Peyer's patch (tissue), 4 donors: ENCODE measurements around the gene RPGRIP1.

Experiments used
- POLR2A ChIP-seq, 2 donors: fragments of 450-650 bp; IDR thresholded peaks; one replicate each; pipeline ENCODE4 v1.5.1; 2017; ENCODE audit warnings: antibody characterized with exemption in 2 of 2, mild to moderate bottlenecking in 2 of 2, moderate library complexity in 2 of 2
- TF ChIP-seq, protein P1 (sequence below), 6 experiments: fragments of 450-650 bp in 4 of 6; fragments of 200-600 bp in 2 of 6; sonication (generic) in 1 of 6; IDR thresholded peaks; one replicate each; pipeline ENCODE4 v1.5.1; 2017 to 2019; ENCODE audit warnings: antibody characterized with exemption in 6 of 6, mild to moderate bottlenecking in 3 of 6, moderate library complexity in 1 of 6

DNA sequence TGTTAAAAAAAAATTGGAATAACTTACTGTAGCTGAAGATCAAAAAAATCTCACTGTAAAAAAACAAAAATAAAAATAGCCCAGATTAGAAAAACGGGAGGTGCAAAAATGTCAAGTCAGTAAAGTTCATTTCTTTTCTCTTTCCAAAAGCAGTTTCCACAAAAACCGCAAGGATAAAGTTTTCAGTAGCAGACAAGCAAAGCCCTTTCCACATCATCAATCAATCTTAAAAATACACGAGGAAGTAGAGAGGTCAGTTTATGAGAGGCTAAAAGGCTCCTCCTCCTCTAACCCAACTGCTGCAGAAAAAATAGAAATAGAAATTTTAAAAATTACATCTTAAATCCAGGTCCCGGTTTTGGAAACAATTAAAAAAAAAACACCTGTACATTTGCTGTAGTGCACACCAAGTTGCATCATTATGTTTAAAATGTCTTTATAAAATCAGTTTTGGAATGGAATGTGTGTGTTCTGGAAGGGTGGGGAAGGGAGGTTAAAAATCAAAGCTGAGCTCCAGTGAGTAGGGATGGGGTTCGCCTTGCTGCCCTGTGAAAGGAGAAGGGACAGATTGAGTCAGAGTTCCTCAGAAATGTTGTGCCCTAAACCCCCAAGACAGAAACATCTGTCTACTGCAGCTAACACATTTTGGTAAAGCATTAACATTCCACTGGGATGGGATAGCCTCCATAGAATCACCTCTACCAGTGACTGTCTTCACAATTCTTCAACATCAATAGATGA is 16.4 kb upstream of the RPGRIP1 start:
- TF ChIP-seq, protein P1, sequence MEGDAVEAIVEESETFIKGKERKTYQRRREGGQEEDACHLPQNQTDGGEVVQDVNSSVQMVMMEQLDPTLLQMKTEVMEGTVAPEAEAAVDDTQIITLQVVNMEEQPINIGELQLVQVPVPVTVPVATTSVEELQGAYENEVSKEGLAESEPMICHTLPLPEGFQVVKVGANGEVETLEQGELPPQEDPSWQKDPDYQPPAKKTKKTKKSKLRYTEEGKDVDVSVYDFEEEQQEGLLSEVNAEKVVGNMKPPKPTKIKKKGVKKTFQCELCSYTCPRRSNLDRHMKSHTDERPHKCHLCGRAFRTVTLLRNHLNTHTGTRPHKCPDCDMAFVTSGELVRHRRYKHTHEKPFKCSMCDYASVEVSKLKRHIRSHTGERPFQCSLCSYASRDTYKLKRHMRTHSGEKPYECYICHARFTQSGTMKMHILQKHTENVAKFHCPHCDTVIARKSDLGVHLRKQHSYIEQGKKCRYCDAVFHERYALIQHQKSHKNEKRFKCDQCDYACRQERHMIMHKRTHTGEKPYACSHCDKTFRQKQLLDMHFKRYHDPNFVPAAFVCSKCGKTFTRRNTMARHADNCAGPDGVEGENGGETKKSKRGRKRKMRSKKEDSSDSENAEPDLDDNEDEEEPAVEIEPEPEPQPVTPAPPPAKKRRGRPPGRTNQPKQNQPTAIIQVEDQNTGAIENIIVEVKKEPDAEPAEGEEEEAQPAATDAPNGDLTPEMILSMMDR (IDR thresholded peaks at IDR 0.05): no peak
- no peak for TF ChIP-seq POLR2A (IDR thresholded peaks at IDR 0.05)
